SH-SY5Y (cell line): ENCODE measurements around the gene IL16.

ENCODE experiments used
- GATA2 ChIP-seq: IDR thresholded peaks from 2 replicates; pipeline ENCODE4 v1.6.1; 2011; ENCODE audit warnings: mild to moderate bottlenecking, low read depth, low read length
- GATA3 ChIP-seq: IDR thresholded peaks from 2 replicates; pipeline ENCODE4 v1.6.1; 2011; ENCODE audit warnings: low read depth, mild to moderate bottlenecking, low read length, moderate library complexity

IL16 gene

GRCh38 chr15:81196576-81197254 lies at the start of gene IL16:
TSS of gene IL16 (plus strand) at chr15:81196879. CDS start at chr15:81225400, 28,521 bp downstream.
- no peak for TF ChIP-seq GATA3
- TF ChIP-seq GATA2: no peak

GRCh38 chr15:81151389-81151788 lies 45.3 kb upstream of the IL16 start:
- TF ChIP-seq GATA3 (no peak), GATA2 (no peak)

GRCh38 chr15:81152339-81152738 lies 44.3 kb upstream of the IL16 start:
- TF ChIP-seq GATA2: no peak
- TF ChIP-seq GATA3: no peak

GRCh38 chr15:81152799-81153198 lies 43.9 kb upstream of the IL16 start:
- no peak for TF ChIP-seq GATA3
- no peak for TF ChIP-seq GATA2

- TF ChIP-seq GATA3: no peak
- TF ChIP-seq GATA2: no peak
Observed at GRCh38 chr15:81155375-81156218, 41.1 kb upstream of the IL16 start.

GRCh38 chr15:81156324-81156723 lies 40.4 kb upstream of the IL16 start:
- TF ChIP-seq GATA3 (no peak), GATA2 (no peak)

- TF ChIP-seq GATA3 (no peak), GATA2 (no peak)
Observed at GRCh38 chr15:81157195-81157938, 39.3 kb upstream of the IL16 start.

- no peak for TF ChIP-seq GATA3
- TF ChIP-seq GATA2: no peak
Observed at GRCh38 chr15:81157939-81158223, 38.8 kb upstream of the IL16 start.

- TF ChIP-seq GATA2: no peak
- no peak for TF ChIP-seq GATA3
Observed at GRCh38 chr15:81160312-81161159, 36.1 kb upstream of the IL16 start.

- no peak for TF ChIP-seq GATA3
- no peak for TF ChIP-seq GATA2
Observed at GRCh38 chr15:81161160-81161673, 35.5 kb upstream of the IL16 start.

- TF ChIP-seq GATA2: no peak
- TF ChIP-seq GATA3: no peak
Observed at GRCh38 chr15:81161851-81162250, 34.8 kb upstream of the IL16 start.

GRCh38 chr15:81163961-81164800 lies 32.5 kb upstream of the IL16 start:
- no peak for TF ChIP-seq GATA2
- TF ChIP-seq GATA3: no peak

- no peak for TF ChIP-seq GATA2
- TF ChIP-seq GATA3: no peak
Observed at GRCh38 chr15:81165535-81165934, 31.1 kb upstream of the IL16 start.
